Measurements from ENCODE around the gene TREM1.

DNA sequence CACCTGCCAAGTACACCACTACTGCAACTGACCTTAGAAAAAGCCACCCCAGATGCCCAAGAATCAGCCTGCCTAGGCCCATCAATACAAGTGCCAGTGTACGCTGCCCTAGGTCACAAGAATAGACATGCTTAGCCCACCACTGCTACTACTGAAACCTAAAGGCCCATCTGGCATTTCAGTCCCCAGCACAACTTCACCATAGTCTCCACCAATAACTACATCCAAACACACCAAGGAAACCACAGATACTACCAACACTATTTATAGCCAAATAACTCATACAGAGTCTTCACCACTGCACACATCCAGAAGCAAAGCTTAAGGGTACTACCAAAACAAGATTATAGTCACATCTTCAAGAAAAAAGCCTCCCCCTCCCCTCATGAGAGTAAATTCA, 30.1 kb downstream of the TREM1 start:
- TF ChIP-seq, protein P1, sequence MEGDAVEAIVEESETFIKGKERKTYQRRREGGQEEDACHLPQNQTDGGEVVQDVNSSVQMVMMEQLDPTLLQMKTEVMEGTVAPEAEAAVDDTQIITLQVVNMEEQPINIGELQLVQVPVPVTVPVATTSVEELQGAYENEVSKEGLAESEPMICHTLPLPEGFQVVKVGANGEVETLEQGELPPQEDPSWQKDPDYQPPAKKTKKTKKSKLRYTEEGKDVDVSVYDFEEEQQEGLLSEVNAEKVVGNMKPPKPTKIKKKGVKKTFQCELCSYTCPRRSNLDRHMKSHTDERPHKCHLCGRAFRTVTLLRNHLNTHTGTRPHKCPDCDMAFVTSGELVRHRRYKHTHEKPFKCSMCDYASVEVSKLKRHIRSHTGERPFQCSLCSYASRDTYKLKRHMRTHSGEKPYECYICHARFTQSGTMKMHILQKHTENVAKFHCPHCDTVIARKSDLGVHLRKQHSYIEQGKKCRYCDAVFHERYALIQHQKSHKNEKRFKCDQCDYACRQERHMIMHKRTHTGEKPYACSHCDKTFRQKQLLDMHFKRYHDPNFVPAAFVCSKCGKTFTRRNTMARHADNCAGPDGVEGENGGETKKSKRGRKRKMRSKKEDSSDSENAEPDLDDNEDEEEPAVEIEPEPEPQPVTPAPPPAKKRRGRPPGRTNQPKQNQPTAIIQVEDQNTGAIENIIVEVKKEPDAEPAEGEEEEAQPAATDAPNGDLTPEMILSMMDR (IDR thresholded peaks at IDR 0.05), result no peak
- TF ChIP-seq POLR2A (IDR thresholded peaks at IDR 0.05), result no peak
